GM21717 (cell line): Measurements from ENCODE around the gene HES5.

ENCODE experiments used
- ATAC-seq: cut with Tn5 transposase; IDR thresholded peaks from one replicate; pipeline ENCODE4 v1.9.1; 2021; ENCODE audit warnings: mild to moderate bottlenecking, moderate library complexity; ENCODE audit not compliant: unreplicated experiment

The HES5 gene

GRCh38 chr1:2483026-2483425 lies 47.0 kb downstream of the HES5 start:
- ATAC-seq = no peak

- ATAC-seq = no peak
Measured at GRCh38 chr1:2482588-2482987, 47.5 kb downstream of the HES5 start.

DNA sequence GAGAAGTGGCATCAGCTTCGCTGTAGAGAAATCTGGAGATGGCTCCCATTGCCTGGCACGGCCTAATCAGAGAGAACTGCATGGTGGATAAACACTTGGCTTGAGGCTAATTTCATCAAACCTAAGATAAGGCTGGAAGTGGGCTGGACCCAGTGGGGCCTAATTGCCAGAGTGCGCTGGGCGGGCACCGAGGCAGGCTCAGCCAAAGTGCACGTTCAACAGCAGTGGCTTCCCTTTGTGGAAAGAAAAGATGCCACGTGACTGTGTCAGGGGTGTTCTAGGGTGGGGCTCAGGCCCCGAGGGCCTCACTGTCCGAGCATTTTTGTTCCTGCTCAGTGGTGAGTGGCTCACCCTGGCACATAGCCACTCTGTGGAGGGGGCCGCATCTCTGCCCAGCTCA lies 48.2 kb downstream of the HES5 start:
- no peak for ATAC-seq

- ATAC-seq = no peak
Measured at GRCh38 chr1:2480986-2481364, 49.1 kb downstream of the HES5 start.

- ATAC-seq = no peak
Measured at GRCh38 chr1:2480236-2480985, 49.7 kb downstream of the HES5 start.

GRCh38 chr1:2479618-2480017 lies 50.4 kb downstream of the HES5 start:
- ATAC-seq = no peak

GRCh38 chr1:2479186-2479585 lies 50.9 kb downstream of the HES5 start:
- no peak for ATAC-seq
